MM.1S (cell line): Measurements from ENCODE around the gene TNFSF13B.

ENCODE experiments used
- DNase-seq: peaks from one replicate; pipeline ENCODE4 v3.0.0-alpha.2; 2015
- H2AFZ ChIP-seq: fragments of 300-600 bp; sonication (generic); 2 replicates; pipeline ENCODE4 v1.6.0; 2016; ENCODE audit warnings: antibody characterized with exemption, low read length
- H3F3A ChIP-seq: fragments of 300-600 bp; sonication (generic); 2 replicates; pipeline ENCODE4 v1.6.1; 2016; ENCODE audit warnings: mild to moderate bottlenecking, antibody characterized with exemption, low read length, moderate library complexity, mixed read lengths; ENCODE audit not compliant: insufficient read depth
- H3K27ac ChIP-seq: fragments of 300-600 bp; sonication (generic); 2 replicates; pipeline ENCODE4 v1.5.1; 2016; ENCODE audit warnings: mild to moderate bottlenecking, low read length
- H3K27me3 ChIP-seq: fragments of 300-600 bp; sonication (generic); replicated peaks from 2 replicates; pipeline ENCODE4 v1.6.0; 2016; ENCODE audit warnings: low read length; ENCODE audit not compliant: insufficient read depth
- H3K36me3 ChIP-seq: fragments of 300-600 bp; sonication (generic); replicated peaks from 2 replicates; pipeline ENCODE4 v1.6.1; 2016; ENCODE audit warnings: mild to moderate bottlenecking, low read length, mixed read lengths; ENCODE audit not compliant: insufficient read depth
- H3K4me1 ChIP-seq: fragments of 300-600 bp; sonication (generic); 2 replicates; pipeline ENCODE4 v1.6.1; 2016; ENCODE audit warnings: low read length, mixed read lengths
- H3K4me2 ChIP-seq: fragments of 300-600 bp; sonication (generic); 2 replicates; pipeline ENCODE4 v1.6.0; 2016; ENCODE audit warnings: low read depth, low read length
- H3K4me3 ChIP-seq: fragments of 300-600 bp; sonication (generic); 2 replicates; pipeline ENCODE4 v1.5.1; 2016; ENCODE audit warnings: low read length, mixed read lengths
- H3K79me2 ChIP-seq: fragments of 300-600 bp; sonication (generic); 2 replicates; pipeline ENCODE4 v1.6.1; 2016; ENCODE audit warnings: mixed run types, low read length, mixed read lengths
- H3K9ac ChIP-seq: fragments of 300-600 bp; sonication (generic); 2 replicates; pipeline ENCODE4 v1.6.1; 2016; ENCODE audit warnings: low read length, mixed read lengths
- H3K9me2 ChIP-seq: fragments of 300-600 bp; sonication (generic); replicated peaks from 2 replicates; pipeline ENCODE4 v1.6.1; 2016; ENCODE audit warnings: mild to moderate bottlenecking, low read length, mixed read lengths; ENCODE audit not compliant: insufficient read depth
- H3K9me3 ChIP-seq: fragments of 300-600 bp; sonication (generic); replicated peaks from 2 replicates; pipeline ENCODE4 v1.6.1; 2016; ENCODE audit warnings: mild to moderate bottlenecking, low read length, mixed read lengths; ENCODE audit not compliant: insufficient read depth
- H4K20me1 ChIP-seq: fragments of 300-600 bp; sonication (generic); 2 replicates; pipeline ENCODE4 v1.6.1; 2016; ENCODE audit warnings: mild to moderate bottlenecking, low read length, moderate library complexity, mixed read lengths; ENCODE audit not compliant: insufficient read depth
- CTCF ChIP-seq: fragments of 300-600 bp; sonication (generic); IDR thresholded peaks from 2 replicates; pipeline ENCODE4 v1.5.1; 2016; ENCODE audit warnings: antibody characterized with exemption, low read length, mixed read lengths
- EZH2 ChIP-seq: fragments of 300-600 bp; sonication (generic); optimal IDR thresholded peaks from 2 replicates; pipeline ENCODE3; 2017; ENCODE audit warnings: low read depth, mild to moderate bottlenecking, antibody characterized with exemption, low read length, mixed read lengths
- EZH2phosphoT487 ChIP-seq: fragments of 300-600 bp; sonication (generic); IDR thresholded peaks from 2 replicates; pipeline ENCODE4 v1.6.1; 2018; ENCODE audit warnings: antibody characterized with exemption, low read length

The TNFSF13B gene

GRCh38 chr13:108315273-108315672, 45.8 kb downstream of the TNFSF13B start:
- DNase-seq, result no peak
- Histone ChIP-seq H3F3A (no peaks in the 10 kb centered on the region), H3K4me1 (no peaks in the 10 kb centered on the region), H3K27ac (no peak overlapping the region), H3K79me2 (no peaks in the 10 kb centered on the region), H3K4me2 (no peak overlapping the region), H3K9me3 (no peaks in the 10 kb centered on the region), H3K36me3 (no peaks in the 10 kb centered on the region), H3K9ac (no peak overlapping the region), H3K4me3 (no peak overlapping the region), H4K20me1 (no peaks in the 10 kb centered on the region), H3K9me2 (no peaks in the 10 kb centered on the region), H3K27me3 (no peaks in the 10 kb centered on the region), H2AFZ (no peak overlapping the region)
- TF ChIP-seq EZH2phosphoT487 (no peak), EZH2 (no peak), CTCF (no peak)

GRCh38 chr13:108315991-108316390, 46.5 kb downstream of the TNFSF13B start:
- no peak overlapping the region for H3K4me2 ChIP-seq
- H3F3A ChIP-seq, result no peaks in the 10 kb centered on the region
- no peak overlapping the region for H3K27ac ChIP-seq
- TF ChIP-seq EZH2 (no peak), EZH2phosphoT487 (no peak), CTCF (no peak)
- H3K27me3 ChIP-seq, result no peaks in the 10 kb centered on the region
- no peak overlapping the region for H3K4me3 ChIP-seq
- no peaks in the 10 kb centered on the region for H3K36me3 ChIP-seq
- no peaks in the 10 kb centered on the region for H3K79me2 ChIP-seq
- DNase-seq, result no peak
- no peaks in the 10 kb centered on the region for H4K20me1 ChIP-seq
- no peaks in the 10 kb centered on the region for H3K9me2 ChIP-seq
- H3K9ac ChIP-seq, result no peak overlapping the region
- H3K9me3 ChIP-seq, result no peaks in the 10 kb centered on the region
- H3K4me1 ChIP-seq, result no peaks in the 10 kb centered on the region
- no peak overlapping the region for H2AFZ ChIP-seq

GRCh38 chr13:108316413-108316812, 46.9 kb downstream of the TNFSF13B start:
- Histone ChIP-seq H3K36me3 (no peaks in the 10 kb centered on the region), H3F3A (no peaks in the 10 kb centered on the region), H3K4me1 (no peaks in the 10 kb centered on the region), H2AFZ (no peak overlapping the region), H3K79me2 (no peaks in the 10 kb centered on the region), H3K9me2 (no peaks in the 10 kb centered on the region), H3K4me3 (no peak overlapping the region), H4K20me1 (no peaks in the 10 kb centered on the region), H3K27me3 (no peaks in the 10 kb centered on the region), H3K27ac (no peak overlapping the region), H3K9ac (no peak overlapping the region), H3K9me3 (no peaks in the 10 kb centered on the region), H3K4me2 (no peak overlapping the region)
- no peak for DNase-seq
- TF ChIP-seq CTCF (no peak), EZH2 (no peak), EZH2phosphoT487 (no peak)
